DND-41 (cell line): Measurements from ENCODE around the gene TXLNB.
"Not testable (repeated sequence)": the region's sequence is repeated elsewhere in the genome, so short reads cannot be mapped to it uniquely, and the experiment has no call there.

ENCODE experiments used
- ATAC-seq: fragments of 200-7000 bp; cut with Tn5 transposase; 3 replicates; pipeline ENCODE4 v1.9.1; 2021; ENCODE audit warnings: low read depth; ENCODE audit not compliant: insufficient read depth
- DNase-seq: peaks from one replicate; pipeline ENCODE4 v3.0.0-alpha.2; 2020
- H2AFZ ChIP-seq: 2 replicates; pipeline ENCODE4 v1.6.0; 2012; ENCODE audit warnings: low read depth, low read length
- H3K27ac ChIP-seq: 2 replicates; pipeline ENCODE4 v1.5.1; 2012; ENCODE audit warnings: low read length, inconsistent platforms
- H3K27me3 ChIP-seq: fragments of 200-600 bp; sonication (generic); 2 replicates; pipeline ENCODE4 v1.6.0; 2012; ENCODE audit warnings: low read length, mild to moderate bottlenecking, inconsistent platforms; ENCODE audit not compliant: insufficient read depth, poor library complexity
- H3K36me3 ChIP-seq: 2 replicates; pipeline ENCODE4 v1.5.1; 2012; ENCODE audit warnings: low read length, inconsistent platforms; ENCODE audit not compliant: insufficient read depth
- H3K4me1 ChIP-seq: 2 replicates; pipeline ENCODE4 v1.5.1; 2012; ENCODE audit warnings: mild to moderate bottlenecking, low read length; ENCODE audit not compliant: insufficient read depth
- H3K4me2 ChIP-seq: 2 replicates; pipeline ENCODE4 v1.6.0; 2012; ENCODE audit warnings: mild to moderate bottlenecking, moderate library complexity, low read length, inconsistent platforms; ENCODE audit not compliant: insufficient read depth
- H3K4me3 ChIP-seq, 2 experiments: fragments of 200-600 bp in 1 of 2; shearing (Covaris generic) in 1 of 2; 2 replicates each; pipeline ENCODE4 v1.5.1; 2012 to 2016; ENCODE audit warnings: inconsistent platforms in 2 of 2, low read length in 2 of 2, mild to moderate bottlenecking in 2 of 2, low read depth in 1 of 2, moderate library complexity in 1 of 2
- H3K79me2 ChIP-seq: 2 replicates; pipeline ENCODE4 v1.6.0; 2012; ENCODE audit warnings: low read length, inconsistent platforms; ENCODE audit not compliant: insufficient read depth
- H3K9ac ChIP-seq: 2 replicates; pipeline ENCODE4 v1.6.0; 2012; ENCODE audit warnings: low read depth, mild to moderate bottlenecking, inconsistent platforms, low read length, moderate library complexity
- H3K9me3 ChIP-seq: 2 replicates; pipeline ENCODE4 v1.5.1; 2012; ENCODE audit warnings: low read length, moderate library complexity, mild to moderate bottlenecking, inconsistent platforms; ENCODE audit not compliant: insufficient read depth, severe bottlenecking
- H4K20me1 ChIP-seq: 2 replicates; pipeline ENCODE4 v1.6.0; 2012; ENCODE audit warnings: low read length; ENCODE audit not compliant: insufficient read depth
- CTCF ChIP-seq: IDR thresholded peaks from 2 replicates; pipeline ENCODE4 v1.5.1; 2012; ENCODE audit warnings: borderline replicate concordance, low read length, moderate library complexity, mild to moderate bottlenecking; ENCODE audit not compliant: poor library complexity, severe bottlenecking; ENCODE audit errors: extremely low read depth
- EZH2 ChIP-seq: IDR thresholded peaks from 3 replicates; pipeline ENCODE4 v1.6.1; 2012; ENCODE audit warnings: borderline replicate concordance, low read depth, mild to moderate bottlenecking, moderate library complexity, low read length, inconsistent platforms; ENCODE audit not compliant: severe bottlenecking

Gene TXLNB

GRCh38 chr6:139230391-139230840, 61.4 kb downstream of the TXLNB start:
- H3K36me3 ChIP-seq, result no peaks in the 10 kb centered on the region
- DNase-seq (no peak), ATAC-seq (no peak)
- H4K20me1 ChIP-seq, result no peaks in the 10 kb centered on the region
- H3K9me3 ChIP-seq, result peaks cover 7% of the 10 kb centered on the region
- H3K4me1 ChIP-seq, result no peaks in the 10 kb centered on the region
- no peak overlapping the region for H3K9ac ChIP-seq
- TF ChIP-seq CTCF (peak; percentile 32), EZH2 (no peak)
- H3K27me3 ChIP-seq, result no peaks in the 10 kb centered on the region
- no peak overlapping the region for H3K27ac ChIP-seq
- no peak overlapping the region for H2AFZ ChIP-seq
- no peak overlapping the region for H3K4me2 ChIP-seq
- no peaks in the 10 kb centered on the region for H3K79me2 ChIP-seq
- H3K4me3 ChIP-seq, result no peak overlapping the region

- not testable (repeated sequence) for H3K36me3 ChIP-seq, H3K4me2 ChIP-seq, H3K9ac ChIP-seq, H2AFZ ChIP-seq, H3K79me2 ChIP-seq, H3K4me3 ChIP-seq, H3K4me1 ChIP-seq, DNase-seq, H3K27me3 ChIP-seq, H4K20me1 ChIP-seq, ATAC-seq, H3K27ac ChIP-seq, H3K9me3 ChIP-seq
Measured at GRCh38 chr6:139228387-139228786, 63.4 kb downstream of the TXLNB start.

GRCh38 chr6:139219746-139220145, 72.1 kb downstream of the TXLNB start:
- Histone ChIP-seq H3K27me3 (no peaks in the 10 kb centered on the region), H3K27ac (no peak overlapping the region), H3K36me3 (no peaks in the 10 kb centered on the region), H3K9ac (no peak overlapping the region), H3K4me2 (no peak overlapping the region), H3K79me2 (no peaks in the 10 kb centered on the region), H3K9me3 (no peaks in the 10 kb centered on the region), H3K4me3 (no peak overlapping the region), H3K4me1 (peaks cover 5% of the 10 kb centered on the region; the same call in 1 of the 2 replicates), H2AFZ (peak overlapping the region; percentile 53), H4K20me1 (no peaks in the 10 kb centered on the region)
- ATAC-seq (no peak), DNase-seq (no peak)
- TF ChIP-seq EZH2 (no peak), CTCF (no peak)

GRCh38 chr6:139219271-139219729, 72.5 kb downstream of the TXLNB start:
- Histone ChIP-seq H3K4me1 (peaks cover 5% of the 10 kb centered on the region; the same call in 1 of the 2 replicates), H3K4me3 (no peak overlapping the region), H3K9ac (no peak overlapping the region), H4K20me1 (no peaks in the 10 kb centered on the region), H3K27me3 (no peaks in the 10 kb centered on the region), H3K4me2 (no peak overlapping the region), H3K79me2 (no peaks in the 10 kb centered on the region), H3K9me3 (no peaks in the 10 kb centered on the region), H3K36me3 (no peaks in the 10 kb centered on the region), H2AFZ (peak overlapping the region; percentile 53), H3K27ac (no peak overlapping the region)
- TF ChIP-seq CTCF, result peak; percentile 82
- TF ChIP-seq EZH2, result no peak
- peak; percentile 62 for DNase-seq
- peak; percentile 99 for ATAC-seq

GRCh38 chr6:139212460-139212859, 79.3 kb downstream of the TXLNB start:
- not testable (repeated sequence) for H3K79me2 ChIP-seq, H3K27ac ChIP-seq, H2AFZ ChIP-seq, H3K27me3 ChIP-seq, H3K36me3 ChIP-seq, DNase-seq, H3K4me3 ChIP-seq, H3K4me1 ChIP-seq, H4K20me1 ChIP-seq, H3K9ac ChIP-seq, H3K9me3 ChIP-seq, H3K4me2 ChIP-seq, ATAC-seq

- not testable (repeated sequence) for H3K9me3 ChIP-seq, H3K4me2 ChIP-seq, H4K20me1 ChIP-seq, H3K36me3 ChIP-seq, H3K9ac ChIP-seq, H3K4me1 ChIP-seq, H3K27ac ChIP-seq, H3K27me3 ChIP-seq, H3K4me3 ChIP-seq, ATAC-seq, H2AFZ ChIP-seq, H3K79me2 ChIP-seq
- DNase-seq, result peak; percentile 22
Measured at GRCh38 chr6:139210766-139211165, 81.0 kb downstream of the TXLNB start.
